KMS-11 (cell line): ENCODE measurements around the gene CAMK2G.
"Not testable (repeated sequence)": the region's sequence is repeated elsewhere in the genome, so short reads cannot be mapped to it uniquely, and the experiment has no call there.

Experiments
- H2AFZ ChIP-seq: fragments of 200-600 bp; sonication (generic); 2 replicates; pipeline ENCODE4 v1.6.1; 2016; ENCODE audit warnings: antibody characterized with exemption, mixed run types, low read depth
- H3K27ac ChIP-seq: fragments of 200-600 bp; sonication (generic); 2 replicates; pipeline ENCODE4 v1.6.1; 2016; ENCODE audit warnings: mild to moderate bottlenecking, mixed run types
- H3K27me3 ChIP-seq: fragments of 200-600 bp; sonication (generic); 2 replicates; pipeline ENCODE4 v1.6.1; 2017; ENCODE audit warnings: mild to moderate bottlenecking, low read depth, mixed run types, moderate library complexity; ENCODE audit not compliant: insufficient read depth
- H3K36me3 ChIP-seq: fragments of 200-600 bp; sonication (generic); 2 replicates; pipeline ENCODE4 v1.6.1; 2017; ENCODE audit warnings: mild to moderate bottlenecking, mixed run types; ENCODE audit not compliant: insufficient read depth
- H3K4me1 ChIP-seq: fragments of 200-600 bp; sonication (generic); 2 replicates; pipeline ENCODE4 v1.6.1; 2016; ENCODE audit warnings: mild to moderate bottlenecking, low read depth, mixed run types; ENCODE audit not compliant: poor library complexity, severe bottlenecking
- H3K4me2 ChIP-seq: fragments of 200-600 bp; sonication (generic); 2 replicates; pipeline ENCODE4 v1.7.0; 2016; ENCODE audit warnings: mild to moderate bottlenecking, mixed run types
- H3K4me3 ChIP-seq: fragments of 200-600 bp; sonication (generic); IDR thresholded peaks from 2 replicates; pipeline ENCODE4 v1.6.1; 2017; ENCODE audit warnings: low read depth, low read length, mixed read lengths; ENCODE audit not compliant: insufficient read depth
- H3K79me2 ChIP-seq: fragments of 200-600 bp; sonication (generic); 2 replicates; pipeline ENCODE4 v1.6.1; 2016; ENCODE audit warnings: low read depth, mixed run types; ENCODE audit not compliant: insufficient read depth
- H3K9ac ChIP-seq: fragments of 200-600 bp; sonication (generic); 2 replicates; pipeline ENCODE4 v1.6.1; 2016; ENCODE audit warnings: mild to moderate bottlenecking, mixed run types
- H4K20me1 ChIP-seq: fragments of 200-600 bp; sonication (generic); 2 replicates; pipeline ENCODE4 v1.6.1; 2016; ENCODE audit warnings: mild to moderate bottlenecking, mixed run types; ENCODE audit not compliant: insufficient read depth
- CTCF ChIP-seq: fragments of 200-600 bp; sonication (generic); conservative IDR thresholded peaks from 2 replicates; pipeline ENCODE4 v1.6.1; 2017; ENCODE audit warnings: low read depth, mild to moderate bottlenecking, antibody characterized with exemption, low read length, moderate library complexity, mixed read lengths

CAMK2G gene

GRCh38 chr10:73892310-73893030 lies 18.1 kb upstream of the CAMK2G start:
- Histone ChIP-seq H3K4me3 (no peak overlapping the region), H3K79me2 (no peaks in the 10 kb centered on the region), H3K4me2 (no peak overlapping the region), H2AFZ (no peak overlapping the region), H3K36me3 (no peaks in the 10 kb centered on the region), H3K27ac (no peak overlapping the region), H4K20me1 (no peaks in the 10 kb centered on the region), H3K4me1 (no peaks in the 10 kb centered on the region), H3K27me3 (no peaks in the 10 kb centered on the region), H3K9ac (no peak overlapping the region)
- no peak for TF ChIP-seq CTCF

DNA sequence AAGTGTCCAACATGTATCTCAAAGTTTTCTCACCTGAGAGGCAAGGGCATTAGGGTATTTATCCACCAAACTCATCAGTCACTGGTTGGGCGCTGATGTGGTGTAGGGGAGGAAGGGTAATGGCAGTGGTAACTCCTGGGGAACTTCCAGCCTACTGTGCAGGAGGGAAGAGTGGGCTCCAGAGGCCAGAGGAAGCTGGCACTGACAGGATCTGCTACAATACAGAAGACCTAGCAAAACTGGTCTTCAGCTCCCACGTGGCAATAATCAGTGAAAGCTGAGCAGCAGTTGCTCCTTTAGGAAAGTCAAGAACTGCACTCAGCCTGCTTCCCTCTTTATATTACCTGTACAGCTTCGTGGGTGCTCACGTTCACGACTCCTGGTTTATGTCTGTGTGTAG lies 17.2 kb upstream of the CAMK2G start:
- no peak overlapping the region for H2AFZ ChIP-seq
- no peak overlapping the region for H3K27ac ChIP-seq
- H3K36me3 ChIP-seq, result no peaks in the 10 kb centered on the region
- H3K79me2 ChIP-seq, result no peaks in the 10 kb centered on the region
- no peak overlapping the region for H3K4me3 ChIP-seq
- no peak for TF ChIP-seq CTCF
- H3K9ac ChIP-seq, result no peak overlapping the region
- H4K20me1 ChIP-seq, result no peaks in the 10 kb centered on the region
- no peaks in the 10 kb centered on the region for H3K27me3 ChIP-seq
- H3K4me1 ChIP-seq, result peaks cover 3% of the 10 kb centered on the region
- no peak overlapping the region for H3K4me2 ChIP-seq

DNA sequence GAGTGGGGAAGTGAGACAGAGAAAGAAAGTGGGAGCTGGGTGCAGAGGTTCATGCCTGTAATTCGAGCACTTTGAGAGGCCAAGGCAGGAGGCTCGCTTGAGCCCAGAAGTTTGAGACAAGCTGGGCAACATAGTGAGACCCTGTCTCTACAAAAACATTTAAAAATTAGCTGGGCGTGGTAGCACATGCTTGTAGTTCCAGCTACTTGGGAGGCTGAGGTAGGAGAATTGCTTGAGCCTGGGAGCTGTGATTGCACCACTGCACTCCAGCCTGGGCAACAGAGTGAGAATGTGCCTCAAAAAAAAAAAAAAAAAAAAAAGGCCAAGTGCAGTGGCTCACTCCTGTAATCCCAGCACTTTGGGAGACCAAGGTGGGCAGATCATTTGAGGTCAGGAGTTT lies 16.5 kb upstream of the CAMK2G start:
- H3K4me1 ChIP-seq, H3K36me3 ChIP-seq, H3K4me3 ChIP-seq, H4K20me1 ChIP-seq, H3K79me2 ChIP-seq, H3K27ac ChIP-seq, H3K9ac ChIP-seq, H3K27me3 ChIP-seq, H2AFZ ChIP-seq, H3K4me2 ChIP-seq: not testable (repeated sequence)

DNA sequence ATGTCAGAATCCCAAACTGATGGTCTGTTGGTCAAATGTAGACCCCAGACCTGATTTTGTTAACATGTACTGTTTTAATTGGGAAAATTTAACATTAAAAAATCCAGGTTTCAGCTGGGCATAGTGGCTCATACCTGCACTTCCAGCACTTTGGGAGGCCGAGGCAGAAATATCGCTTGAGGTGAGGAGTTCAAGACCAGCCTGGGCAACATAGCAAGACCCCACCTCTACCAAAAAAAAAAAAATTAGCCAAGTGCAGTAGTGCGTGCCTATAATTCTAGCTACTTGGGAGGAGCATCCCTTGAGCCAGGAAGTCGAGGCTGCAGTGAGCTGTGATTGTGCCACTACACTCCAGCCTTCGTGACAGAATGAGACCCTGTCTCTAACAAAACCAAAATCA lies 15.9 kb upstream of the CAMK2G start:
- Histone ChIP-seq H3K27ac (no peak overlapping the region), H3K27me3 (no peaks in the 10 kb centered on the region), H3K9ac (no peak overlapping the region), H3K4me3 (no peak overlapping the region), H3K79me2 (no peaks in the 10 kb centered on the region), H3K36me3 (no peaks in the 10 kb centered on the region), H4K20me1 (no peaks in the 10 kb centered on the region), H2AFZ (no peak overlapping the region), H3K4me1 (peaks cover 8% of the 10 kb centered on the region), H3K4me2 (no peak overlapping the region)
- no peak for TF ChIP-seq CTCF

DNA sequence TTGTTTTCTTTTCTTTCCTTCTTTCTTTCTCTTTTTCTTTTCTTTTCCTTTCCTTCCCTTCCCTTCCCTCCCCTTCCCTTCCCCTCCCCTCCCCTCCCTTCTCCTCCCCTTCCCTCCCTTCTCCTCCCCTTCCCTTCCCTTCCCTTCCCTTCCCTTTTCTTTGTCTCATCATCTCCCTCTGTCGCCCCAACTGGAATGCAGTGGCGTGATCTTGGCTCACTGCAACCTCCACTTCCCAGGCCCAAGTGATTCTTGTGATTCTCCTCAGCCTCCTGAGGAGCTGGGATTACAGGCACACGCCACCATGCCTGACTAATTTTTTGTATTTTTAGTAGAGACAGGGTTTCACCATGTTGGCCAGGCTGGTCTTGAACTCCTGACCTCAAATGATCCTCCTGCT lies 15.1 kb upstream of the CAMK2G start:
- H3K79me2 ChIP-seq, H3K4me1 ChIP-seq, H4K20me1 ChIP-seq, H3K36me3 ChIP-seq, H3K4me3 ChIP-seq, H3K4me2 ChIP-seq, H2AFZ ChIP-seq, H3K27me3 ChIP-seq, H3K27ac ChIP-seq, H3K9ac ChIP-seq: not testable (repeated sequence)
